Measurements from ENCODE around the gene PCDHGA12.

DNA sequence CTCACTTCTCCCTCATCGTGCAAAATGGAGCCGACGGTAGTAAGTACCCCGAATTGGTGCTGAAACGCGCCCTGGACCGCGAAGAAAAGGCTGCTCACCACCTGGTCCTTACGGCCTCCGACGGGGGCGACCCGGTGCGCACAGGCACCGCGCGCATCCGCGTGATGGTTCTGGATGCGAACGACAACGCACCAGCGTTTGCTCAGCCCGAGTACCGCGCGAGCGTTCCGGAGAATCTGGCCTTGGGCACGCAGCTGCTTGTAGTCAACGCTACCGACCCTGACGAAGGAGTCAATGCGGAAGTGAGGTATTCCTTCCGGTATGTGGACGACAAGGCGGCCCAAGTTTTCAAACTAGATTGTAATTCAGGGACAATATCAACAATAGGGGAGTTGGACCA is 979 bp downstream of the PCDHGA12 start:
- TF ChIP-seq, protein P1, sequence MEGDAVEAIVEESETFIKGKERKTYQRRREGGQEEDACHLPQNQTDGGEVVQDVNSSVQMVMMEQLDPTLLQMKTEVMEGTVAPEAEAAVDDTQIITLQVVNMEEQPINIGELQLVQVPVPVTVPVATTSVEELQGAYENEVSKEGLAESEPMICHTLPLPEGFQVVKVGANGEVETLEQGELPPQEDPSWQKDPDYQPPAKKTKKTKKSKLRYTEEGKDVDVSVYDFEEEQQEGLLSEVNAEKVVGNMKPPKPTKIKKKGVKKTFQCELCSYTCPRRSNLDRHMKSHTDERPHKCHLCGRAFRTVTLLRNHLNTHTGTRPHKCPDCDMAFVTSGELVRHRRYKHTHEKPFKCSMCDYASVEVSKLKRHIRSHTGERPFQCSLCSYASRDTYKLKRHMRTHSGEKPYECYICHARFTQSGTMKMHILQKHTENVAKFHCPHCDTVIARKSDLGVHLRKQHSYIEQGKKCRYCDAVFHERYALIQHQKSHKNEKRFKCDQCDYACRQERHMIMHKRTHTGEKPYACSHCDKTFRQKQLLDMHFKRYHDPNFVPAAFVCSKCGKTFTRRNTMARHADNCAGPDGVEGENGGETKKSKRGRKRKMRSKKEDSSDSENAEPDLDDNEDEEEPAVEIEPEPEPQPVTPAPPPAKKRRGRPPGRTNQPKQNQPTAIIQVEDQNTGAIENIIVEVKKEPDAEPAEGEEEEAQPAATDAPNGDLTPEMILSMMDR (IDR thresholded peaks at IDR 0.05) = no peak
- TF ChIP-seq POLR2A (IDR thresholded peaks at IDR 0.05) = no peak
